H9 (cell line): ENCODE measurements around the gene ZC3H18. TPM values are rescaled to one million over a fixed set of nuclear protein-coding genes. Genes with fewer than 3 reads are reported as not detected.
A peak's percentile ranks its signal among the peaks of the same experiment; 100 is the strongest.

Experiments used
- DNase-seq: peaks from one replicate; pipeline ENCODE4 v3.0.0-alpha.2; 2017
- H2AFZ ChIP-seq: one replicate; pipeline ENCODE4 v1.6.1; 2013; ENCODE audit warnings: mild to moderate bottlenecking, low read length, control low read depth, moderate library complexity
- H2AK5ac ChIP-seq: 2 replicates; pipeline ENCODE4 v1.6.1; 2013; ENCODE audit warnings: low read length, control low read depth, mixed read lengths; ENCODE audit not compliant: insufficient read length
- H2BK120ac ChIP-seq: one replicate; pipeline ENCODE4 v1.6.1; 2013; ENCODE audit warnings: low read depth, mild to moderate bottlenecking, low read length, control low read depth, inconsistent platforms; ENCODE audit not compliant: poor library complexity, severe bottlenecking
- H2BK12ac ChIP-seq: 2 replicates; pipeline ENCODE4 v1.6.1; 2013; ENCODE audit warnings: low read length, control low read depth, mixed read lengths, low read depth; ENCODE audit not compliant: insufficient read length
- H2BK15ac ChIP-seq: 2 replicates; pipeline ENCODE4 v1.6.1; 2013; ENCODE audit warnings: low read depth, low read length, control low read depth
- H2BK20ac ChIP-seq: one replicate; pipeline ENCODE4 v1.6.1; 2013; ENCODE audit warnings: low read depth, mild to moderate bottlenecking, low read length, control low read depth, inconsistent platforms; ENCODE audit not compliant: poor library complexity, severe bottlenecking
- H2BK5ac ChIP-seq: 2 replicates; pipeline ENCODE4 v1.6.1; 2013; ENCODE audit warnings: low read length, control low read depth, mixed read lengths; ENCODE audit not compliant: insufficient read length
- H3K14ac ChIP-seq: 2 replicates; pipeline ENCODE4 v1.6.1; 2013; ENCODE audit warnings: low read length, control low read depth; ENCODE audit not compliant: insufficient read depth
- H3K18ac ChIP-seq: 2 replicates; pipeline ENCODE4 v1.6.1; 2013; ENCODE audit warnings: low read depth, mild to moderate bottlenecking, mixed read lengths, low read length, control low read depth; ENCODE audit not compliant: insufficient read length
- H3K23ac ChIP-seq: 2 replicates; pipeline ENCODE4 v1.6.1; 2013; ENCODE audit warnings: low read length, control low read depth, mixed read lengths, low read depth; ENCODE audit not compliant: insufficient read length
- H3K23me2 ChIP-seq: 2 replicates; pipeline ENCODE4 v1.6.1; 2013; ENCODE audit warnings: low read depth, mild to moderate bottlenecking, mixed read lengths, low read length, control low read depth; ENCODE audit not compliant: insufficient read length, poor library complexity, severe bottlenecking
- H3K27ac ChIP-seq: 2 replicates; pipeline ENCODE4 v1.5.1; 2013; ENCODE audit warnings: low read length, control low read depth, mixed read lengths, low read depth; ENCODE audit not compliant: insufficient read length
- H3K27me3 ChIP-seq: 2 replicates; pipeline ENCODE4 v1.6.1; 2013; ENCODE audit warnings: low read length, control low read depth, inconsistent platforms; ENCODE audit not compliant: insufficient read depth
- H3K4ac ChIP-seq: 2 replicates; pipeline ENCODE4 v1.6.1; 2013; ENCODE audit warnings: low read depth, mild to moderate bottlenecking, control low read depth, inconsistent platforms, low read length, moderate library complexity
- H3K4me1 ChIP-seq: 2 replicates; pipeline ENCODE4 v1.6.1; 2013; ENCODE audit warnings: low read length, control low read depth, inconsistent platforms; ENCODE audit not compliant: insufficient read depth
- H3K4me2 ChIP-seq: 2 replicates; pipeline ENCODE4 v1.6.1; 2013; ENCODE audit warnings: low read length, control low read depth, mixed read lengths; ENCODE audit not compliant: insufficient read length, insufficient read depth
- H3K56ac ChIP-seq: 2 replicates; pipeline ENCODE4 v1.6.1; 2013; ENCODE audit warnings: low read depth, mild to moderate bottlenecking, mixed read lengths, low read length, control low read depth; ENCODE audit not compliant: insufficient read length
- H3K79me1 ChIP-seq: 2 replicates; pipeline ENCODE4 v1.6.1; 2013; ENCODE audit warnings: low read depth, mild to moderate bottlenecking, moderate library complexity, low read length, control low read depth, inconsistent platforms; ENCODE audit not compliant: insufficient read depth, poor library complexity, severe bottlenecking
- H3K79me2 ChIP-seq: 2 replicates; pipeline ENCODE4 v1.6.1; 2013; ENCODE audit warnings: low read length, control low read depth, inconsistent platforms; ENCODE audit not compliant: insufficient read depth
- H3K9ac ChIP-seq: 2 replicates; pipeline ENCODE4 v1.6.1; 2013; ENCODE audit warnings: low read length, control low read depth, mixed read lengths; ENCODE audit not compliant: insufficient read length; ENCODE audit errors: extremely low read depth
- H3K9me3 ChIP-seq: one replicate; pipeline ENCODE4 v1.6.1; 2013; ENCODE audit warnings: low read depth, low read length, inconsistent platforms; ENCODE audit not compliant: control insufficient read depth
- H3T11ph ChIP-seq: one replicate; pipeline ENCODE4 v1.6.1; 2013; ENCODE audit warnings: mild to moderate bottlenecking, low read length, control low read depth, inconsistent platforms
- H4K20me1 ChIP-seq: one replicate; pipeline ENCODE4 v1.6.1; 2013; ENCODE audit not compliant: control insufficient read depth, insufficient read length, insufficient read depth
- H4K5ac ChIP-seq: 2 replicates; pipeline ENCODE4 v1.6.1; 2013; ENCODE audit warnings: low read depth, mild to moderate bottlenecking, mixed read lengths, low read length, control low read depth; ENCODE audit not compliant: insufficient read length
- H4K8ac ChIP-seq: replicated peaks from 2 replicates; pipeline ENCODE4 v1.6.1; 2013; ENCODE audit warnings: low read length, control low read depth, mixed read lengths, low read depth; ENCODE audit not compliant: insufficient read length
- H4K91ac ChIP-seq: 2 replicates; pipeline ENCODE4 v1.6.1; 2013; ENCODE audit warnings: low read depth, mild to moderate bottlenecking, moderate library complexity, mixed read lengths, low read length, control low read depth; ENCODE audit not compliant: insufficient read length
- H3K27ac Mint-ChIP-seq, 3 experiments: 2 replicates in 2 of 3; 3 replicates in 1 of 3; pipeline ENCODE4 v1.8.0; 2020 to 2021; ENCODE audit warnings: mixed read lengths in 3 of 3, mild to moderate bottlenecking in 1 of 3, moderate library complexity in 1 of 3
- H3K27me3 Mint-ChIP-seq: 2 replicates; pipeline ENCODE4 v1.8.0; 2021; ENCODE audit warnings: low read depth, mild to moderate bottlenecking, moderate library complexity, mixed read lengths
- H3K36me3 Mint-ChIP-seq, 3 experiments: 2 replicates in 2 of 3; 3 replicates in 1 of 3; pipeline ENCODE4 v1.8.0; 2020 to 2021; ENCODE audit warnings: low read depth in 3 of 3, mixed read lengths in 3 of 3; ENCODE audit not compliant: insufficient read depth in 1 of 3
- H3K4me1 Mint-ChIP-seq, 2 experiments: 2 replicates each; pipeline ENCODE4 v1.8.0; 2020; ENCODE audit warnings: mixed read lengths in 2 of 2
- H3K4me3 Mint-ChIP-seq, 2 experiments: 2 replicates in 1 of 2; 3 replicates in 1 of 2; pipeline ENCODE4 v1.8.0; 2020 to 2021; ENCODE audit warnings: mild to moderate bottlenecking in 2 of 2, mixed read lengths in 2 of 2, moderate library complexity in 1 of 2
- H3K9me3 Mint-ChIP-seq, 2 experiments: 2 replicates in 1 of 2; 3 replicates in 1 of 2; pipeline ENCODE4 v1.8.0; 2020; ENCODE audit warnings: mild to moderate bottlenecking in 2 of 2, mixed read lengths in 2 of 2, moderate library complexity in 1 of 2
- WGBS: extraction: QIAGEN DNeasy Blood & Tissue Kit; methylation state at CpG from one replicate; pipeline ENCODE4 v1.1.7; 2013; ENCODE audit warnings: missing lambda C conversion rate, low lambda C conversion rate, mixed read lengths; ENCODE audit not compliant: insufficient read length; ENCODE audit errors: extremely low coverage; 5-methylcytosine and 5-hydroxymethylcytosine counted together
- total RNA-seq: library from RNA; stranded (reverse); gene quantifications from 2 replicates; pipeline ENCODE4 v1.2.1, GENCODE V29; 2021
- TF ChIP-seq, protein P1 (sequence below): fragments of 200-600 bp; sonication (generic); conservative IDR thresholded peaks from 3 replicates; pipeline ENCODE4 v1.8.0; 2021; ENCODE audit warnings: antibody characterized with exemption, mild to moderate bottlenecking

ZC3H18 gene
- total RNA-seq, 1 experiment from 2014 or later: 69.7 TPM

DNA sequence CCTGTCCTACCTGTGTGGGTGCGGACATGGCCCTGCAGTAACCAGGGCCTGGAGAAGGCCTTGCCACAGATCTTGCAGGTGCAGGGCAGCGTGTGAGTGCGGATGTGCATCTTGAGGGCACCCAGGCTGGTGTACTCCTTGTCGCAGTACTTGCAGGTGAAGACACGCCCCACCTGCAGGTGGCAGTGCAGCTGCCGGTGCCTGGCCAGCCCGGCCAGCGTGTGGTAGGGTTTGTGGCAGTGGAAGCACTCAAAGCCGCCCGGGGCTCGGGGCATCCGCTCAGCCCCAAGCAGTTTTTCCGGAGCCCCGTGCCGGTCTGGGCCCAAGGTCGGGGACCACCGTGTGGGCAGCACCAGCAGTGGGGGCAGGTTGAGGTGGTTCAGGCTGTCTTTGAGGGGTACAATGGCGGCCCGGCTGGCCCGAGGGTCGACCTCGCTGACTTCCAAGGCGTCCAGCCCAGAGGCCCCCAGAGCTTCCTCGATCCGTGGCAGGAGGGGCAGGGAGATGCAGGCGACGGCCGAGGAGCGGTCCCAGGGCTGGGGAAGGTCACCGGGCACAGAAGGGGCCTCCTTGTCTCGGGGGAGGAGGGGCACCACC is 111.0 kb downstream of the ZC3H18 start:
- Histone ChIP-seq H3K14ac (no peak overlapping the region), H3T11ph (no peak overlapping the region), H3K23me2 (peaks cover 9% of the 10 kb centered on the region), H2BK120ac (no peak overlapping the region), H4K20me1 (no peaks in the 10 kb centered on the region), H2BK12ac (no peak overlapping the region), H3K9ac (no peak overlapping the region), H2BK15ac (no peak overlapping the region), H3K23ac (no peak overlapping the region), H3K27ac (no peak overlapping the region), H3K18ac (no peak overlapping the region), H3K27me3 (no peaks in the 10 kb centered on the region; the same call in 1 of the 2 replicates), H2BK5ac (no peak overlapping the region), H2BK20ac (no peak overlapping the region), H3K56ac (no peak overlapping the region), H3K9me3 (no peaks in the 10 kb centered on the region), H4K5ac (no peak overlapping the region), H3K4me2 (no peak overlapping the region), H3K4me1 (no peaks in the 10 kb centered on the region), H2AK5ac (no peak overlapping the region), H3K79me1 (no peaks in the 10 kb centered on the region), H4K91ac (no peak overlapping the region), H2AFZ (no peak overlapping the region), H3K4ac (no peak overlapping the region), H3K79me2 (no peaks in the 10 kb centered on the region), H4K8ac (no peak overlapping the region)
- H3K27ac Mint-ChIP-seq: no peak overlapping the region
- no peak overlapping the region; a peak in 1 of 5 replicates for H3K4me3 Mint-ChIP-seq
- peak; percentile 84 for DNase-seq
- no CpG with 5 or more reads among the region's 31 CpGs for WGBS
- peaks cover 0 to 2% (median 0%) of the 10 kb centered on the region in 3 experiments; a peak in 1 of 7 replicates for H3K36me3 Mint-ChIP-seq
- H3K4me1 Mint-ChIP-seq: peaks cover 7 to 8% of the 10 kb centered on the region in 2 experiments; a peak in 3 of 4 replicates
- TF ChIP-seq, protein P1, sequence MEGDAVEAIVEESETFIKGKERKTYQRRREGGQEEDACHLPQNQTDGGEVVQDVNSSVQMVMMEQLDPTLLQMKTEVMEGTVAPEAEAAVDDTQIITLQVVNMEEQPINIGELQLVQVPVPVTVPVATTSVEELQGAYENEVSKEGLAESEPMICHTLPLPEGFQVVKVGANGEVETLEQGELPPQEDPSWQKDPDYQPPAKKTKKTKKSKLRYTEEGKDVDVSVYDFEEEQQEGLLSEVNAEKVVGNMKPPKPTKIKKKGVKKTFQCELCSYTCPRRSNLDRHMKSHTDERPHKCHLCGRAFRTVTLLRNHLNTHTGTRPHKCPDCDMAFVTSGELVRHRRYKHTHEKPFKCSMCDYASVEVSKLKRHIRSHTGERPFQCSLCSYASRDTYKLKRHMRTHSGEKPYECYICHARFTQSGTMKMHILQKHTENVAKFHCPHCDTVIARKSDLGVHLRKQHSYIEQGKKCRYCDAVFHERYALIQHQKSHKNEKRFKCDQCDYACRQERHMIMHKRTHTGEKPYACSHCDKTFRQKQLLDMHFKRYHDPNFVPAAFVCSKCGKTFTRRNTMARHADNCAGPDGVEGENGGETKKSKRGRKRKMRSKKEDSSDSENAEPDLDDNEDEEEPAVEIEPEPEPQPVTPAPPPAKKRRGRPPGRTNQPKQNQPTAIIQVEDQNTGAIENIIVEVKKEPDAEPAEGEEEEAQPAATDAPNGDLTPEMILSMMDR: peak; percentile 74
- H3K9me3 Mint-ChIP-seq: no peaks in the 10 kb centered on the region
- peaks cover 4% of the 10 kb centered on the region for H3K27me3 Mint-ChIP-seq

Other genes starting within 250 kb of the ZC3H18 start
- gene ZNF469, start 187.4 kb upstream of the ZC3H18 start, total RNA-seq: 4.4 TPM in 2 replicates
- 3.6 and 4.7 TPM in 2 replicates for gene ZFPM1, start 117.1 kb upstream of the ZC3H18 start, total RNA-seq
- 0.29 and 0.31 TPM in 2 replicates for gene IL17C, start 68.2 kb downstream of the ZC3H18 start, total RNA-seq
- 153 and 160 TPM in 2 replicates for gene CYBA, start 80.7 kb downstream of the ZC3H18 start, total RNA-seq
- gene MVD, start 92.7 kb downstream of the ZC3H18 start, total RNA-seq: 53.2 and 57.1 TPM in 2 replicates
- 3.2 and 3.7 TPM in 2 replicates for gene SNAI3, start 116.1 kb downstream of the ZC3H18 start, total RNA-seq
- 22.3 and 26.5 TPM in 2 replicates for gene RNF166, start 136.0 kb downstream of the ZC3H18 start, total RNA-seq
- 31.5 and 32.8 TPM in 2 replicates for gene CTU2, start 136.1 kb downstream of the ZC3H18 start, total RNA-seq
- gene PIEZO1, start 214.8 kb downstream of the ZC3H18 start, total RNA-seq: 67.8 and 71.1 TPM in 2 replicates
- gene CDT1, start 233.4 kb downstream of the ZC3H18 start, total RNA-seq: 74.1 and 79.7 TPM in 2 replicates
- gene APRT, start 241.5 kb downstream of the ZC3H18 start, total RNA-seq: 246 and 254 TPM in 2 replicates